ENCODE measurements around the gene JPH3.
A peak's percentile ranks its signal among the peaks of the same experiment; 100 is the strongest.

The JPH3 gene

DNA sequence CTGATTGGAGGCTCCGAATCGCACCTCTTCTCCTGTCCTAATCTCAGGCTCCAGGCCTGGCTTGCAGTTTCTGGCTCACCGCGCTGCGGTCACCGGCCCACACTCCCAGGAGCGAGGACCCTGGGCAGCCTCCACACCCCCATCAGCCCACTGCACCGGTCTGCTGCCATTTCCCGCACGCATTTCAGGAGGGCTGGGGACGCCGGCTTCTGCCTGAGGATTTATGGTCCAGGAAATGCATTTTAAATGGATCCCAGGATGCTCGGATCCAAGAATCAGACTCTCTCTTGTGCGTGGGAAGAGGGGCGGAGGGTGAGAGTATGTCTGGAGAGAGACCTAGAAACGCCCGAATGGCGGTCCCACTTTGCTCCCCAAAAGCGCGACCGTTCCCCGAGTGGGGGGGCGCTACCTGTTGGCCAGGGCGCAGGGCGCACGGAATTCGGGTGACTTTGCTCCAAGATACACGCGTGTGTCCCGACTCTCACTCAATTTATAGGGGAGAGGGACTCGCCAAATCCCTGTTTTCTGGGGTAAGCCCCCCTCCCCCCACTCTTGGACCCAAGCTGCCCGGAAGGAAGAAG lies 817 bp upstream of the JPH3 start:
- DNase-seq: no peak

GRCh38 chr16:87602821-87603683 lies 744 bp downstream of the JPH3 start:
- DNase-seq: no peak

- DNase-seq: no peak
These were observed 1.7 kb downstream of the JPH3 start for GRCh38 chr16:87603684-87604633.

DNA sequence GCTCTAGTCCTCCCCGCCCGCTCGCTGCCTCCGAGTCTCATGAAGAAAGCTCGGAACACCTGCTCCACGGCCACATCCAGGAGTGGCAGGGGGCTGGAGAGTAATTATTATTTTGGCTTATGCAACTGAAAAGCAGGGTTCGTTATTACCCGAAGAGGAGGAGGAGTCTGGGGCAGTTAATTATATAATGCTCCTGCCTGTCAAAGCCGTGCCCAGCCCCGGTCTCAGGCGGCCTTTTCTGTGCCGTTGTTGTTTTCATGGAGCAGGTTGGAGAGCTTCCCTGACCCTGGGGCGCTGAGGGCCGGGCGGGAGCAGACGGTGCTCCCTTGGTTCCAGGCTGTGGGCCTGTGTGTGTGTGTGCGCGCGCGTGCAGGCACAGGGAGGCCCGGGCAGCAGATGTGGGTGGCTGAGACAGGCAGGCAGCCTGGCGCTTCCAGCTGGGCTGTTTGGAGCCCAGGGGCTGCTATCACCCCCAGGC lies 2.4 kb downstream of the JPH3 start:
- no peak for DNase-seq

DNA sequence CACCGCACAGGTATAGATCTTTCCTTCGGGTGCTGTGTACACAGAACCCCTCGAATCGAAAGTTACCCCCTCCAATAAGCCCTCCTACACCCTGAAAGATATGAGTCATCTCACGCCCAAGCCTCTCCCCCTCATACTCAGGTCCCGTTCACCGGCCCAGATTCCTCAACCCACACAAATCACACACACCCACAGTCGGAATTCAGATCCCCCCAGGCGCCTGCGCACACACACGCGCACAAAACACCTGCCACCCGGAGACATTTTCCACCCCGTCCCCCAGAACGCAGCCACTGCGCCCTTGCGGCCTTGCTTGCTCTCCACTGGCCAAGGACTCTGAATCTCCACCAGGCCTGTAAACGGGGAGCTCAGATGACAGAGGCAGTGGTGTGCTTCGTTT lies 4.9 kb downstream of the JPH3 start:
- DNase-seq: no peak

DNA sequence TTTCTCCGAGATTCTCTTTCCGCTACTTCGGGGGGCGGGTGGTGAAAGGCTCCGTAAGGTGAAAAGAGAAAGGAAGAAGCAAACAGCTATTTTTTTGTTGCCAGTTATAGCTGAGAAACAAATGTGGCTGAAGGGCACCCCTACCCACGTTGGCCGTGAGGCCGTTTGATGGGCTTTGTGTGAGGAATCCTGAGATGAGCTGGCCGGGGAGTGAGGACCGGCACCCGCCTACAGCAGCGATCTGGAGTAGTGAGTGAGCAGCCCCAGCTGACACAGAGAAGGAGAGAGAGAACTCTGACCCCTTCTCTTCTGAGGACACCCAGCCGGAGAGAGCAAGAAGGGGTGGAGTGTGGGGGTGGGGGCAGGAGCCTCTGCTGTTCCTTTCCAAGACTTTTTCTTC lies 5.6 kb downstream of the JPH3 start:
- no peak for DNase-seq

DNA sequence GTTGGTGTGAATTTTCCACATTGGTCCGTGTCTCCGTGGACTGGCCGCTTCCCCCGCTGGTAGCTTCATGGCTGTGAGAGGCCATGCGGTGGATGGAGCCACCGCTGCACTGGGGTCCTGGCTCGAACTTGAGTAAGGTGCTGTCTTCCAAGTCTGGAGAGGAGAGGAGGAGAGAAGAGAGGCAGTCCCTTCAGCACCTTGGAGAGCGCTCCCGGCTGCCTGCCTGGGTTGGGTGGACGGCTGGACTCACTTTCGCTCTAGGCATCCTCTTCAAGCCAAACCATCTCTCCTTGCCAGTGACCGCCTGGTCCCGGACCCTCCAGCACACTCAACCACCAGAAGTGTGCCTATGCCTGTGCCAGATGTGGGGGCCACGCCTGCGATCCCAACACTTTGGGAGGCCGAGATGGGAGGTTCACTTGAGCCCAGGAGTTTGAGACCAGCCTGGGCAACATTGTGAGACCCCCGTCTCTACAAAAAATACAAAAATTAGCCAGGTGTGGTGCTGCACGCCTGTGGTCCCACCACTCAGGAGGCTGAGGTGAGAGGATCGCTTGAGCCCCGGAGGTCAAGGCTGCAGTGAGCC lies 6.2 kb downstream of the JPH3 start:
- peak; percentile 37 for DNase-seq

GRCh38 chr16:87610026-87610425 lies 7.7 kb downstream of the JPH3 start:
- DNase-seq: no peak

DNA sequence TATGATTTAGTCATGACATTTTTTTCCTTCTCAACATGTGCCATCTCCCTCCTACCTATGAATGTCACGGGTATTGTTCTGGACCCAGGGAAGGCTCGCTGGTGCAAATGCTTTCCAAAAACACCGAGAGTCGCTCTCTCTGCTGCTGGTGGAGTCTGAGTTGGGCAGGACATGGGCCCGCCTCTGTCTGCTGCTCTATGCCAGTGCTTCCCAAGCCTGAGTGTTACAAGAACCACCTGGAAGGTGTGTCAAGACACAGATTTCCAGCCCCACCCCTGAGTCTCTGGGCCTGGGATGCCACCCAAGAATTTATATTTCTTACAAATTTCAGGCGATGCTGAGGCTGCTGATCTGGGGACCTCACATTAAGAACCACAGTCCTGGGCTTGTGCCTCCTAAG lies 9.1 kb downstream of the JPH3 start:
- DNase-seq: no peak

GRCh38 chr16:87613961-87614360 lies 11.7 kb downstream of the JPH3 start:
- DNase-seq: no peak

GRCh38 chr16:87615621-87616041 lies 13.3 kb downstream of the JPH3 start:
- DNase-seq: no peak

DNA sequence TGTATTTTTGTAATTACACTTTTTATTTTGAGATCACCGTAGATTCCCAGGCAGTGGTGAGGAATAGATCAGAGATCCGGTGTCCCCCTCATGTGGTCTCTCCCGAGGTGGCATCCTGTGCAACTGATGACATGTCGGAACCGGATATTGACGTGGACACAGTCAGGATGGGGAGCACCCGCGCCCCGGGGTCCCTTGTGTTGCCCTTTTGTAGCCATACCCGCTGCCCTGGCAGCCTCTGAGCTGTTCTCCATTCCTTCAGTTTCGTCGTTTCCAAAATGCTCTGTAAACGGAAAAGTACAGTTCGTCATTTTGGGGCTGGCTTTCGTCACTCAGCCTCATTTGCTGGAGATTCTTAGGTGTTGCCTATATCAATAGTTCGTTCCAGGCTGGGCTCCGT lies 14.2 kb downstream of the JPH3 start:
- no peak for DNase-seq

GRCh38 chr16:87618216-87618615 lies 15.9 kb downstream of the JPH3 start:
- DNase-seq: no peak

GRCh38 chr16:87619360-87620200 lies 17.3 kb downstream of the JPH3 start:
- no peak for DNase-seq

DNA sequence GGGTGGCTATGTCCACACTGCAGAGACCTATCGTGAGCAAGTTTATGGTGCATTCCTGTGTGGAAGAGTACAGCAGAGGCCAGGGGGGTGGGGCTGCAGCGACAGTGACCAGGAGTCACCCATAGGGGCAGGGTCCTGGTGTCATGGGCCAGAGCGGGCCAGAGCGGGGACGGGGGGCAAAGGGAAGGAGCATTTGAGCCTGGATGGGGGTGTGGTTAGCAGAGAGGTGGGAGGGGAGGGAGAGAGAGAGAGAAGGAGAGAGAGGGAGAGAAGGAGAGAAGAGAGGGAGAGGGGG lies 17.8 kb downstream of the JPH3 start:
- DNase-seq: no peak

DNA sequence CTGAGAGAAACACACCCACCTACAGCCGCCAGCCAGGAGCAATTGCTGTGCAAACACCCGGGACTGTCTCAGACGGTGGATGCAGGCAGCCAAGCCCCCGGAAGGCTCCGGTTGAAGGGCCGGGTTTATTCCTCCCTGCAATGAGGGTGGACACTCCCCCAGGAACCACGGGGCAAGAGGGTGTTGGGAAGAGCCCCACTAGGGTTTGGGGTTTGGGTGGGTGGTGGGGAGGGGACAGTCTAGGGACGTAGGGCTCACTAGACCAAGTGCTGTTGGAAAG lies 19.2 kb downstream of the JPH3 start:
- no peak for DNase-seq

DNA sequence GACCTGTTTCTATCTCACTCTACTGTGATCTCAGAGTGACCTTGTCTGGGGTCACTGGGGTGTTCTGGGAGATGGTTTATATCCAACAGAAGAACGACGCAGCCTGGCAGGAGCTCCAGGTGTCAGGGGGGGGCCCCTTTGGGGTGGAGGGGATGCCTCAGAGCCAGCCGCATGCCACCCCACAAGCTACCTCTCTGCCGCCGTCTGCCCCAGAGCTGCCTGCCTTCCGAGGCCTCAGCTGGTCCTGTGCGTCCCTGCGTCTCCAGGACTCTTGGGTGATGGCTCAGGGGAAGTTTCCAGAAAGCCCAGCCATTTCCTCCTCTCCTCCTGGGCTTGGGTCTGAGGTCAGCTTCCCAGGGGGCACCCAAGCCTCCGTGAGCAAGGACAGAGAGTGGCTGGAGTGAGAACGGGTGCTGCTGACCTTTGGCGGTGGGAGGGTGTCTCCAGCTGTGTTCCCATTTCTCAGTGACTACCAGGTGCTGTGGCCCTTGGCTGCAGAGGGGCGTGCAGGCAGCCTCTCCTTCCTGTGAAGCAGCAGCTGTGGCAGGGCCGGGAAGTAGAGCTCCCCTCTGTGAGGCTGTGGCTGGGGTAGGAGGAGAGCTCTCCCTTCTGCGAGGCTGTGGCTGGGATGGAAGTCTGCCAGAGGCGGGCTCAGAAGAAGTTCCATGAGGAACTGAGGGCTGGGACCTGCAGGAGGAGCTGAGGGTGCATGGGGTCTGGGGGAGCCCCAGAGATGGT lies 19.8 kb downstream of the JPH3 start:
- no peak for DNase-seq

DNA sequence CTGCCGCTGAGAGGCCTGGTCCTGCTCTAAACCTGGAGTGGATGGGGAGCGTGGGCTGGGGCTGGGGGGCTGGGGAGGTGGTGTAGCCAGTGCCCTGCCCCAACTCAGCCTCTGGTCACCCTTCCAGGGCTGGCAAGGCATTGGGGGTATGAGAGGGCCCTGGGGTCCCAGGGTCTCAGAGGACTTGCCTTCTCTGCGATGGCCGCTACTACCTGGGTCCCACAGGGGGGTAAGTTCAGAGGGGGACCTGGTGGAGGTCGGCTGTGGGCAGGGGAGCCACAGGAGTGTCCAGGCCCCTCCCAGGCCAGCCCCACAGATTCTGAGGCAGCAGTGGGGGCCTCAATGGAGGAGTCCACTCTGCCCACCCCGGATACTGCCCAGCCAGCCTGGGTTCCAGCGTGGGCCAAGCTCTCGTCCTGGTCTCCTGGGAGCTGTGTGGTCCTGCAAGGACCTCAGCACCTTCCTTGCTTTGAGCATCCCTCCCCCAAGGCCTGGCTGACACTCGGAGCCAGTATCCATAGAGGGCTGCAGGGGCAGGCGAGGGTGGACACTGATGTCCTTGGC lies 20.5 kb downstream of the JPH3 start:
- DNase-seq: no peak

DNA sequence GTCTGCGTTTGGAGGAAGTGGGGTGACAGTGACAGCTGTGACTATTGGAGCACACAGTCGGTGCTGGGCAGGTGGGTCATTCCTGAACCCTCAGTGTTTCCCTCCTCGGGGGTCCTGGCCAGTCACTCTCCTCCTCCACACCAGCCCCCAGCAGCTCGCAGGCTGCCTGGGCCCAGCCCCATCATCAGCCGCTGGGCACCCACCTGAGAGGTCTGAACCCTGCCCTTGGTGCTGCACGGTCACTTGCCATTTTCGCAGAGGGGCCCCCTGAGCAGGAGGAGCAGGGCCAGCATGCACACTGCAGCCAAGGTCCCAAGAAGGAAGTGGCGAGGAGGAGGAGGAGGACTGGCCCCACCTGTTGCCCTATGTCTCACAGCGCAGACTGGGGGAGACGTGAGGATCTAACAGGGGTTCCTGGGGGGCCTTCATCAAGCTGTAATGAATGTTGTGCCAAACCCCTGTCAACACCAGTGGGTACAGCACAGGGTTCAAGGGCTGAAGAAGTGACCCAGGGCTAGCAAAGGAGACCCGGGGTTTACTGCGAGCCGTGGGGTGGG lies 23.0 kb downstream of the JPH3 start:
- no peak for DNase-seq

DNA sequence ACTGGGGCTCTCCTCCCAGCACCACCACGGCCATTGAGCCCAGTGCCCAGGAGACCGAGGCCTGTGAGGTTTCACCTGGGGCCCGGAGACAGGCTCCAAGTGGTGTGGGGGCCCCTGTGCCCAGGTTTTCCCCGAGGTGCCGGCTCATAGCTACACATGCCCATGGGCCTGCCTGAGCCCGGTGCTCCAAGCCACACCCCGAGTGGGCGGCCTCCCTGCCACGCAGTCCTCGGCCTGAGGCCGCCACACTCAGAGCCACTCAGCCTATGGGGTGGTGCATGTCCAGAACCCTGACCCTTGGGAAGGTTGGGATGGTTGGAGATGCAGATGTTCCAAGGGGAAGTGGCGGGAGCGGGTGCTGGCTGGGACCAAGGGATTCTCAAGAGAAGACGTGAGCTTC lies 24.1 kb downstream of the JPH3 start:
- DNase-seq: no peak

- DNase-seq: no peak
These were observed 24.6 kb downstream of the JPH3 start for GRCh38 chr16:87626905-87627304.
